ENCODE data around the gene HSF4.
A peak's percentile ranks its signal among the peaks of the same experiment; 100 is the strongest.

HSF4 gene

GRCh38 chr16:67177743-67178699, 13.5 kb downstream of the HSF4 start:
- Mint-ChIP-seq H3K27ac (no peak overlapping the region), H3K9me3 (no peaks in the 10 kb centered on the region)

DNA sequence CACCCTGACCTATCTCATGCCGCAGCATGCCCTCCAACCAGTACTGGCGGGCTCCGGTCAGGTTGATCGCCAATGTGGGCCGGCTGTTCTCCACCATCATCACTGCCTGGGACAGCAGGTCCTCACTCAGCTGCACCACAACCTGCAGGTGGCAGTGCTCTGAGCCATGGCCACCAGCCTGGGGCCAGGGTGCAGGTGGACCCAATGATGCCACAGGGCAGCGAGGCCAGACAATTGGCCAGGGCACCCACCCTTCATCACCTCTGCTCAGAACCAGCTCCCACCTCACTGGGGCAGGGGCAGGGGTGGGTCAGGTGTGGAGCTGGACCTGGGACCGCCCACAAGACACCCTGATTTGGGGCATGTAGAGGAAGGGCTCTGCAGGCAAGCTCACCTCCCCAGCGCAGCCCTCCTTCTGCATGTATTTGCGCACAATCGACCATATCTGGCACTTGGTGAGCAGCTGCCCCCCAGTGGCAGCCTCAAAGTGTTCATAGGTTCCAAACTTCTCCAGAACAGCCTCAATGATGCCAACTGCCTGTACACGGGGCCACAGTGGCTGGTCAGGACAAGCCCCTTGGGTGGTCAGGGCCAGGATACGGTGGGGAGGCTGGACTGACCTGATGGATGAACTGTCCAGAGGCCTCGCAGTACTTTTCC, 15.0 kb downstream of the HSF4 start:
- no peak overlapping the region for H3K27ac Mint-ChIP-seq
- H3K4me1 Mint-ChIP-seq, result peaks cover 16% of the 10 kb centered on the region
- peaks cover 25% of the 10 kb centered on the region for H3K27me3 Mint-ChIP-seq (ENCODE audit: low read depth)
- peak in 1 of 3 experiments; percentile 18 for TF ChIP-seq CTCF (IDR thresholded peaks at IDR 0.05; ENCODE audit: unreplicated experiment in 3 of 3)
- peak overlapping the region in 2 of 3 experiments; percentile 31 to 34 for H3K4me3 Mint-ChIP-seq
- peaks cover 21% of the 10 kb centered on the region for H3K36me3 Mint-ChIP-seq (ENCODE audit: low read depth)
- H3K9me3 Mint-ChIP-seq, result no peaks in the 10 kb centered on the region

More at GRCh38 chr16:67177743-67178699, 13.5 kb downstream of the HSF4 start:
- H3K4me3 Mint-ChIP-seq, result peak overlapping the region; percentile 59 to 66 (median 63)
- peaks cover 27% of the 10 kb centered on the region for H3K4me1 Mint-ChIP-seq
- H3K27me3 Mint-ChIP-seq (ENCODE audit: low read depth), result peaks cover 37% of the 10 kb centered on the region
- no peak for TF ChIP-seq CTCF (IDR thresholded peaks at IDR 0.05; ENCODE audit: unreplicated experiment in 3 of 3)
- peaks cover 21% of the 10 kb centered on the region for H3K36me3 Mint-ChIP-seq (ENCODE audit: low read depth)

DNA sequence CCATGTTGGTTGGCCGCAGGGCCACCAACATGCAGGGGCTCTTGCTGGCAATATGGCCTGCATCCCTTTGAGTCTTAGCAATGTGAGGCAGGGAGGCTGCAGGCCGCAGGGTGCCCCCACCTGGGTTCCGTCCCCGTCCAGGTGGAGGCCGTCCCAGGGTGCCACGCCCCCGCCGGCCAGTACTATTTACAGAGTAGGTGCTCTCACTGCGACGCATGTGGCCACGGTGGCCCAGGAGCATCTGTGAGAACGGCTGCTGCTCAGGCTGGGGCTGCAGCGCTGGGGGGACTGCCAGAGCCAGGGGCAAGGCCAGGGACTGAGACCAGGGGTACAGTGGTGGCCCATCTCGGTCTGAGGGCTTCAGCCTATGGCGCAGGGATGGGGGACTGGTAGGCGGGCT, 15.6 kb downstream of the HSF4 start:
- Mint-ChIP-seq H3K36me3 (ENCODE audit: low read depth) (peaks cover 21% of the 10 kb centered on the region), H3K9me3 (no peaks in the 10 kb centered on the region), H3K4me1 (peaks cover 18% of the 10 kb centered on the region), H3K27ac (no peak overlapping the region), H3K27me3 (ENCODE audit: low read depth) (peaks cover 25% of the 10 kb centered on the region), H3K4me3 (no peak overlapping the region)
- TF ChIP-seq CTCF (IDR thresholded peaks at IDR 0.05; ENCODE audit: unreplicated experiment in 3 of 3), result no peak

GRCh38 chr16:67181346-67181745, 16.8 kb downstream of the HSF4 start:
- Mint-ChIP-seq H3K9me3 (no peaks in the 10 kb centered on the region), H3K27me3 (ENCODE audit: low read depth) (peaks cover 22% of the 10 kb centered on the region), H3K4me1 (peaks cover 15% of the 10 kb centered on the region), H3K4me3 (no peak overlapping the region), H3K36me3 (ENCODE audit: low read depth) (peaks cover 14% of the 10 kb centered on the region), H3K27ac (no peak overlapping the region)
- no peak for TF ChIP-seq CTCF (IDR thresholded peaks at IDR 0.05; ENCODE audit: unreplicated experiment in 3 of 3)

DNA sequence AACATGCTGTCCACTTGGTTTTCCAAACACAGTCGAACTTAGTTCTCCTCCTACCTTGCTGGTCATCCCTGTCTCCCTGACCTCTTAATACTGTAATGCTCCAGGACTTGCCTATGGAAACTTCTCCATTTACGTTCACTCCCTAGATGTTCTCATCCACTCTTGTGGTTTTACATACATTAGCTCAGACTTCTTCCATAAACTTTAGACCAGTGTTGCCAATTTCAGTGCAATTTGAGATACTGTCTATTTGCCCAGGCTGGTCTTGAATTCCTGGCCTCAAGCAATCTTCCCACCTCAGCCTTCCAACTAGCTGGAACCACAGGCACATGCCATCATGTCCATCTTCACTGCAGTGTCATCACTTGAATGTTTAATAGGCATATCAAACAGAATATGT, 17.7 kb downstream of the HSF4 start:
- no peak overlapping the region for H3K4me3 Mint-ChIP-seq
- TF ChIP-seq CTCF (IDR thresholded peaks at IDR 0.05; ENCODE audit: unreplicated experiment in 3 of 3), result no peak
- H3K27me3 Mint-ChIP-seq (ENCODE audit: low read depth), result peaks cover 15% of the 10 kb centered on the region
- no peaks in the 10 kb centered on the region for H3K9me3 Mint-ChIP-seq
- H3K36me3 Mint-ChIP-seq (ENCODE audit: low read depth), result peaks cover 9% of the 10 kb centered on the region
- no peak overlapping the region for H3K27ac Mint-ChIP-seq
- H3K4me1 Mint-ChIP-seq, result peaks cover 15% of the 10 kb centered on the region
